HUDEP-2 (cell line): ENCODE results near the gene FCGR1A.
"Not testable (repeated sequence)": the region's sequence is repeated elsewhere in the genome, so short reads cannot be mapped to it uniquely, and the experiment has no call there.

Experiments used
- DNase-seq, 76 experiments: peaks; one replicate each; lab custom pipeline; 2025; ENCODE audit not compliant: unreplicated experiment in 76 of 76; lab: John Stamatoyannopoulos, UW

FCGR1A gene

DNA sequence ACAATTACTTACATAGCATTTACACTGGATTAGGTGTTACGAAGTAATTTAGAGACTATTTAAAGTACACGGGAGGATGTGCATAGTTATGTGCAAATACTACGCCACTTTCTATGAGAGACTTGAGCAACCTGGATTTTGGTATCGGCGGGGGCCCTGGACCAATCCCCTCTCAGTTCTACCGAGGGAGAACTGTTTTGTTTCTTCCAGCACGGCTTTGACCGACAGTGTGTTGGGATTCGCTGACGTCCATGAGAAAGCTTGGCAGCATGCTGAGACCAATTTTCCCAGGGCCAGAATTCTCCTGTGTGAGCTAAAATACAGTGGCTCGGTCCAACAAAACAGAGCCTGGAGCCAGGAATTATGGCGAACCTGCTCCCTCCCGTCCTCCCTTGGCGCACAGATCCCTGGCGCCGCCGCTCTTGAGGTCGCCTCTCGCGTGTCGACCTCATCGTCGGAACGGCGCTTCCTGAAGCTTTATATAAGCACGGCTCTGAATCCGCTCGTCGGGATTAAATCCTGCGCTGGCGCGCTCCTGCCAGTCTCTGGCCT is 49.3 kb downstream of the FCGR1A start:
- DNase-seq = not testable (repeated sequence)

GRCh38 chr1:149832316-149833126 is 50.0 kb downstream of the FCGR1A start:
- not testable (repeated sequence) for DNase-seq

DNA sequence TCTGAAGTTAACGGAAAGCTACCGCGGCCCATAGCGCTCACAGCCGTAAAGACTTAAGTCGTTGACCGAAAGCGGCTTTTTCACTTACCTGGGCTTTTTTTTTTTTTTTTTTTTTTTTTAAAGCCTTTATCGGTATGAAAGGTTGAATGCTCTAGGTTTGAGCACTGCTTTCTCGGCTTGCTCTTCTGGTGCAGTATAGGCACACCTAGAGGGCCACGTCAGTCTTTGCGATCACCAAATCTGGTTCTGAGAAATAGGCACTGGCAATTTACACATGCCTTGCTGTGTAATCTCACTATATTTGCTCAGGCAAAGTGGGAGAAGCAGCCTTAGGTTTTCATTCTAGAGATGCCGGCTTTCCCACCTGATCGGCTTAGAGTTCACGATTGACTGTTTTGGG is 50.6 kb downstream of the FCGR1A start:
- DNase-seq = not testable (repeated sequence)

GRCh38 chr1:149841149-149841548 is 58.7 kb downstream of the FCGR1A start:
- not testable (repeated sequence) for DNase-seq
